Stimulated activated effector memory CD8-positive, alpha-beta T cell treated with anti-CD3 and anti-CD28 coated beads, Interleukin-12 subunit alpha, Interleukin-12 subunit beta, amount 100 ng/mL, for 72 hours (primary cell): ENCODE results near the gene FAM170B.

Experiments used
- ATAC-seq: fragments of 150-1000 bp; cut with Tn5 transposase; 2 replicates; pipeline ENCODE4 v1.10.0; 2021
- DNase-seq, 2 donors: peaks; one replicate each; pipeline ENCODE4 v3.0.0; 2021 to 2022; ENCODE audit warnings: low spot score in 2 of 2
- H3K27ac Mint-ChIP-seq: one replicate; pipeline ENCODE4 v1.8.0; 2022; ENCODE audit warnings: mild to moderate bottlenecking, mixed read lengths
- H3K36me3 Mint-ChIP-seq: one replicate; pipeline ENCODE4 v1.8.0; 2022; ENCODE audit warnings: mild to moderate bottlenecking, mixed read lengths
- H3K4me1 Mint-ChIP-seq: one replicate; pipeline ENCODE4 v1.8.0; 2022; ENCODE audit warnings: mixed read lengths
- H3K4me3 Mint-ChIP-seq: one replicate; pipeline ENCODE4 v1.8.0; 2022; ENCODE audit warnings: mild to moderate bottlenecking, mixed read lengths
- H3K9me3 Mint-ChIP-seq: one replicate; pipeline ENCODE4 v1.8.0; 2022; ENCODE audit warnings: mixed read lengths

Gene FAM170B

DNA sequence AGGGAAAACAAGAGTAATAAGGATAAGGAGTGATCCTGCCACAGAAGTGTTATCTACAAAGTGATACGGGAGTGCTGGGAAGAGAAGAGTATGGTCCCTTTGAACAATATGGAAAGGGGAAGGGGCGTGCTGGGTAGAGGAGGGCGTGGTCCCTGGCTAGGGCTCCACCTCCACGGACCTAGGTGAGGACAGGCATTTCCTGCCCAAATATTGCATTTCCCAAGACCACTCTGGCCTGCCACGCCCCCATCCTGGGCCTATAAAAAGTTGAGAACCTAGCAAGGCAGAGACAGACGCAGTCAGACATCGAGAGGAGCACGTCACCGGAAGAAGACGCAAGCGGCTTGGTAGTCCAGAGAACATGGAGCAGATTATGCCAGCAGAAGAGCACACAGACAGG lies 41.3 kb downstream of the FAM170B start:
- Mint-ChIP-seq H3K9me3 (no peaks in the 10 kb centered on the region), H3K36me3 (no peaks in the 10 kb centered on the region), H3K4me1 (no peaks in the 10 kb centered on the region), H3K4me3 (no peak overlapping the region), H3K27ac (no peak overlapping the region)
- no peak for ATAC-seq
- DNase-seq: no peak

DNA sequence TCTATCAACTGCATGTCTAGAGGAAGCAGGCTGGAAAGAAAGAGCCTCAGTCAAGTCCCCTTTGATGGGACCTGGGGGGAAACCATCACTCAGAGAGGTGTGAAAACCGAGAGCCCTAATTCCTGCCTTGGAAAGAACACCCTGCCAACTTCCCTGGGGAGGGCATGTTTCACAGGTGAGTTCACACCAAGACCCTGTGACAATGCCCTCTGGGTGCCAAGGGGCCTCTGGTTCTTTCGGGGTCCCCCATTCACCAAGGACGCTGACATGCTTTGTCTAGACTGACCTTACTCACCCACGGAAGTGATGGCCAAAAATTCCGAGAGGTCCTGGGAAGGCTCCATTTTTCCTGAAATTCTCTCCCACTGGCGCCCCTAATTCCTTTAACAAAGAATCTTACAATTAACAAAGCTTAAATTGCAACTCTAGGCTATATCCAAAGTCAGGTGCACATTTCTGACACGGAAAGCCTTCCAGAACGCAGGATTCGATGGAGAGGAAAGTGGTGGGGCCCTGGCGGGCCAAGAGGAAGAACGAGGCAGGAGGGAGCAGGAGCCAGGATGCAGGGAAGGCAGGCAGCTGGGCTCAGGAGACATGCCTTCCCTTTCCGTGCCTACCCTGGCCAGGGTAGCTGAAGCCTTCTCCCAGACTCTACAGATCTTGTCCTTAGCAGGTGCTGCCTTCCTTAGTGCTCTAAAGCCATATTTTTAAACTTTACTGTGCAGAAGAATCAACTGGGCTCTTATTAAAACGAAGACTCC lies 42.2 kb downstream of the FAM170B start:
- Mint-ChIP-seq H3K27ac (no peak overlapping the region), H3K4me1 (no peaks in the 10 kb centered on the region), H3K9me3 (peaks cover 6% of the 10 kb centered on the region), H3K36me3 (no peaks in the 10 kb centered on the region), H3K4me3 (no peak overlapping the region)
- DNase-seq (no peak), ATAC-seq (no peak)

GRCh38 chr10:49090696-49091380 lies 43.0 kb downstream of the FAM170B start:
- Mint-ChIP-seq H3K27ac (no peak overlapping the region), H3K4me3 (no peak overlapping the region), H3K36me3 (no peaks in the 10 kb centered on the region), H3K4me1 (no peaks in the 10 kb centered on the region), H3K9me3 (peaks cover 9% of the 10 kb centered on the region)
- DNase-seq (no peak), ATAC-seq (no peak)

GRCh38 chr10:49090189-49090575 lies 43.6 kb downstream of the FAM170B start:
- DNase-seq (no peak), ATAC-seq (no peak)
- Mint-ChIP-seq H3K27ac (no peak overlapping the region), H3K4me3 (no peak overlapping the region), H3K36me3 (no peaks in the 10 kb centered on the region), H3K9me3 (peaks cover 9% of the 10 kb centered on the region), H3K4me1 (no peaks in the 10 kb centered on the region)

DNA sequence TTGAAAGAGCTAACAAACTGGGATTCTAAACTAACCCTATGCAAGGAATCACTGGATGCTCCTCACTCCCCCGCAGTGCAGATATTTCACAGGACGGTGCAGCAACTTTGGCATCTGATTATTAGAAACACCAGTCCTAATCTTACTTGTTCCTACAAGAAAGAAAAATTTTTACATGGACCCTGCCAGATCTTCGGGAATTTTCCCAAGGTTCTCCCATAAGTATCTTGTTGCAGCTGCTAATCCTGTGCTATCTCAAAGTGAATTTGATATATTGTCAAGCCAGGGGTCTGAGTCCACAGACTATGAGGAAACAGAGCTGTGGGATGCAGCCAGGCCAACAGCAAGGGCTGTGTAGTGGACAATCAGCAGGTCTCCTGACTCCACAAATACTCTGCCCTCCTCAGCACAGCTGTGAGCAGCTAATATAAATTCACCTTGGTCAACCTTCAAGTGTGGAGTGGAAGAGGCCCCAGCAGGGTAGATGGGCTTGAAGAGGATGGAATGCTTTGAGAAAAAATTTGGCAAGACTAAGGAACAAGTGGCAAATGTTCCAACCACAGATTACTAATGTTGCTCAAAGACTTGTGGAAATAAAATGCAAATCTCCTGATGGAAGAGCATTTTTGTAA lies 44.1 kb downstream of the FAM170B start:
- Mint-ChIP-seq H3K27ac (no peak overlapping the region), H3K4me1 (no peaks in the 10 kb centered on the region), H3K36me3 (no peaks in the 10 kb centered on the region), H3K9me3 (peaks cover 9% of the 10 kb centered on the region), H3K4me3 (no peak overlapping the region)
- DNase-seq (no peak), ATAC-seq (no peak)

- ATAC-seq (no peak), DNase-seq (no peak)
- H3K4me1 Mint-ChIP-seq: no peaks in the 10 kb centered on the region
- H3K4me3 Mint-ChIP-seq: no peak overlapping the region
- peaks cover 9% of the 10 kb centered on the region for H3K9me3 Mint-ChIP-seq
- H3K27ac Mint-ChIP-seq: no peak overlapping the region
- no peaks in the 10 kb centered on the region for H3K36me3 Mint-ChIP-seq
Observed at GRCh38 chr10:49089152-49089551, 44.7 kb downstream of the FAM170B start.

DNA sequence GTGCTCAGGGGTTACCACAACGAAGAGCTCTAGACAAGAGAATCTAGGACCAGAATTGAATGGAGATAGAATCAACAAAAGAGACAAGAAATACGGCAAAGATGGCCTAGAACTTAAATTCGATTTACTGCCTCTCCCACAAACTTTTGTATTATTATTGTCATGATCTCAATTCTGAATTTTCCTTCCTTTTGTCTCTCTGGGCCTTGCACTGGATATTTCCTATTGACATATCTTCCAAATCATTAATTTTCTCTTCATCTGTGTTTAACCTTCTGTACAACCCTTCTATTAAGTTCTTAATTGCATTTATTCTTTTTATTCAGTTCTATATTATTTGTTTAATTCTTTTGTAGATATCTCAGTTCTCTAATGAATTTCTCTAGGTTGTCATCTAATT lies 46.9 kb downstream of the FAM170B start:
- no peak overlapping the region for H3K27ac Mint-ChIP-seq
- DNase-seq (no peak), ATAC-seq (no peak)
- H3K4me1 Mint-ChIP-seq: no peaks in the 10 kb centered on the region
- H3K4me3 Mint-ChIP-seq: no peak overlapping the region
- no peaks in the 10 kb centered on the region for H3K36me3 Mint-ChIP-seq
- H3K9me3 Mint-ChIP-seq: peaks cover 9% of the 10 kb centered on the region

DNA sequence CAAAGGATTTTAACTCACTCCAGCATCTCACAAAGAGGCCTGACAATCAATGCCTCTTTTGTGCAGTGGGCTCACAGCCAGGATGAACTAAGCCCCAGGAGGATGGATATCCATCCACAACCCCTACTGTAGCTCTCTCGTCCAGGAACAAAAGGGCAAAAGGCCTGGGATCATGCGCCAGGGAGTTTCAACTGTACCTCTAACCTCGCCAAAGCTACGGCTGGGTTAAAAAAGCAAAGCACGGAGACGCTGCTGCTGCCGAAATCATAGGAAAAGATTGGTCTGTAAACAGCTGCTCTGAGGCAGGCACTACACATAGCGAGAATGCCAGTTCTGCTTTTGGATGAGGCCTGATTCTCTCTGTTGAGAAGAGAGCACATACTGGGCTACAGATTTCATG lies 50.6 kb downstream of the FAM170B start:
- peak in 1 of 2 donors; percentile 36 for DNase-seq
- Mint-ChIP-seq H3K27ac (no peak overlapping the region), H3K4me1 (peaks cover 17% of the 10 kb centered on the region), H3K9me3 (peaks cover 9% of the 10 kb centered on the region), H3K36me3 (no peaks in the 10 kb centered on the region), H3K4me3 (no peak overlapping the region)
- no peak for ATAC-seq

- H3K36me3 Mint-ChIP-seq: no peaks in the 10 kb centered on the region
- H3K4me3 Mint-ChIP-seq: no peak overlapping the region
- ATAC-seq (no peak), DNase-seq (peak in 1 of 2 donors; percentile 29)
- H3K27ac Mint-ChIP-seq: no peak overlapping the region
- peaks cover 9% of the 10 kb centered on the region for H3K9me3 Mint-ChIP-seq
- peaks cover 19% of the 10 kb centered on the region for H3K4me1 Mint-ChIP-seq
Observed at GRCh38 chr10:49082766-49083165, 51.1 kb downstream of the FAM170B start.

DNA sequence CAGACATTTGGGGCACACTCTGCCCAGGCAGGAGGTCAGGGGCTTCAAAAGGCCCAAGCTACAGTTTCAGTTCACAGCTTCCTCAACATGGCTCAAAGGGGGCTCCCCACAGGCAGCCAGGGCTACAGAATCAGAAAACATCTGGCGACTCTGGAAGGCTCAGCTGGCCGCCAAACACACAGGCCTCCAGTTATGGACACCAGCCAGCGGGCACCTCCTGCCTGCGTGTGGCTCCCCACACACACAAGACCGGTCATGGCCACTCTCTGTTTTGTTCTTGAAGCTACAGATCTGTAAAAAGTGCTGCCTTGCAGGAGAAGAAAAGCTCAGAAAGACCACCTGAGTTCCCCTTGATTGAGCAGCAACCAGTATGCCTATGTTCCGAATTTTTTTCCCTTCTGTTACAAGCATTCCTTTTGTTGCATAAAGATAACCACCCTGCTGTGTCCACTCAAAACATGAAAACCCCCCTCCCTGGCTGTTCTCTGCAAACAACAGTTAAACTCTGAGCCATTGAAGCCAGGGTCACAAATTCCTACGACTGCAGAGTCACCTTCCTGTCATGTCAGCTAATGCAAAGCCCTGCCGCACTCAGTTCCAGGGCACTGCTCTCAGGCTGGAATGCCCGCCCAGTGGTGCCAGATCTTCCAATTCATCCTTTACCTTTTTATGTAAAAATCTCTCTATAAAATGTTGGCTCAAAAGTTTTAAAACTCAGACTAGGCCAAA lies 52.1 kb downstream of the FAM170B start:
- DNase-seq: peak in 1 of 2 donors; percentile 43

More for the DNA sequence above, 52.1 kb downstream of the FAM170B start:
- Mint-ChIP-seq H3K9me3 (peaks cover 3% of the 10 kb centered on the region), H3K4me3 (no peak overlapping the region), H3K27ac (no peak overlapping the region), H3K4me1 (peaks cover 28% of the 10 kb centered on the region), H3K36me3 (no peaks in the 10 kb centered on the region)
- no peak for ATAC-seq
